CD8-positive, alpha-beta memory T cell (primary cell): ENCODE results near the gene CEP19. TPM values are rescaled to one million over a fixed set of nuclear protein-coding genes. Genes with fewer than 3 reads are reported as not detected.
A peak's percentile ranks its signal among the peaks of the same experiment; 100 is the strongest.

ENCODE experiments used
- CTCF ChIA-PET: fragments of 350-600 bp; sonication (Branson Sonifier 250); formaldehyde crosslinking; loops from one replicate; lab custom pipeline; 2021; ENCODE audit warnings: antibody characterized with exemption; lab: Charles Lee
- POLR2A ChIA-PET: fragments of 350-600 bp; sonication (Branson Sonifier 250); formaldehyde crosslinking; loops from one replicate; lab custom pipeline; 2021; ENCODE audit warnings: antibody characterized with exemption; lab: Charles Lee
- DNase-seq, 5 donors: peaks; one replicate each; pipeline versions ENCODE4 v3.0.0 to v3.0.0-alpha.2; 2020 to 2022; ENCODE audit warnings: mixed read lengths in 1 of 5
- H3K27ac ChIP-seq: one replicate; pipeline ENCODE4 v1.7.0; 2013; ENCODE audit warnings: low read depth, mild to moderate bottlenecking, low read length, moderate library complexity
- H3K27me3 ChIP-seq: 2 replicates; pipeline ENCODE4 v1.7.0; 2013; ENCODE audit warnings: low read length, mild to moderate bottlenecking; ENCODE audit not compliant: insufficient read depth, poor library complexity, severe bottlenecking
- H3K36me3 ChIP-seq: 2 replicates; pipeline ENCODE4 v1.7.0; 2013; ENCODE audit warnings: mild to moderate bottlenecking, low read length, moderate library complexity; ENCODE audit not compliant: insufficient read depth
- H3K4me1 ChIP-seq: 2 replicates; pipeline ENCODE4 v1.7.0; 2013; ENCODE audit warnings: mild to moderate bottlenecking, low read length, moderate library complexity; ENCODE audit not compliant: insufficient read depth
- H3K4me3 ChIP-seq: 2 replicates; pipeline ENCODE4 v1.7.0; 2013; ENCODE audit warnings: mild to moderate bottlenecking, low read length
- H3K9me3 ChIP-seq: 2 replicates; pipeline ENCODE4 v1.7.0; 2013; ENCODE audit warnings: mild to moderate bottlenecking, low read length
- H3K27ac Mint-ChIP-seq, 8 donors: one replicate each; pipeline ENCODE4 v1.8.0; 2020 to 2021; ENCODE audit warnings: mixed read lengths in 8 of 8, mild to moderate bottlenecking in 6 of 8, inconsistent platforms in 3 of 8, moderate library complexity in 3 of 8
- H3K27me3 Mint-ChIP-seq, 2 donors: one replicate each; pipeline ENCODE4 v1.8.0; 2020 to 2021; ENCODE audit warnings: mixed read lengths in 2 of 2, mild to moderate bottlenecking in 1 of 2, moderate library complexity in 1 of 2
- H3K36me3 Mint-ChIP-seq, 3 donors: one replicate each; pipeline ENCODE4 v1.8.0; 2020 to 2021; ENCODE audit warnings: mixed read lengths in 3 of 3, inconsistent platforms in 1 of 3, mild to moderate bottlenecking in 1 of 3
- H3K4me1 Mint-ChIP-seq, 3 donors: one replicate each; pipeline ENCODE4 v1.8.0; 2020 to 2021; ENCODE audit warnings: mixed read lengths in 3 of 3, inconsistent platforms in 1 of 3, mild to moderate bottlenecking in 1 of 3
- H3K4me3 Mint-ChIP-seq, 7 donors: one replicate each; pipeline ENCODE4 v1.8.0; 2020 to 2021; ENCODE audit warnings: mixed read lengths in 7 of 7, mild to moderate bottlenecking in 6 of 7, moderate library complexity in 4 of 7, inconsistent platforms in 2 of 7
- H3K9me3 Mint-ChIP-seq, 5 donors: one replicate each; pipeline ENCODE4 v1.8.0; 2020 to 2022; ENCODE audit warnings: mixed read lengths in 5 of 5, mild to moderate bottlenecking in 3 of 5, moderate library complexity in 2 of 5, inconsistent platforms in 1 of 5
- polyA plus RNA-seq: library from polyadenylated mRNA; unstranded; fragments of 300-500 nt; fragmentation: Illumina TruSeq; gene quantifications from one replicate; pipeline ENCODE4 v1.2.3, GENCODE V29; 2021
- total RNA-seq, 2 experiments: library from RNA; stranded (reverse); gene quantifications; one replicate each; pipeline ENCODE4 v1.2.3, GENCODE V29; 2021

CEP19 gene
- total and polyA plus RNA-seq, 3 experiments from 2014 or later, result 7.3 to 7.4 (median 7.4) TPM

DNA sequence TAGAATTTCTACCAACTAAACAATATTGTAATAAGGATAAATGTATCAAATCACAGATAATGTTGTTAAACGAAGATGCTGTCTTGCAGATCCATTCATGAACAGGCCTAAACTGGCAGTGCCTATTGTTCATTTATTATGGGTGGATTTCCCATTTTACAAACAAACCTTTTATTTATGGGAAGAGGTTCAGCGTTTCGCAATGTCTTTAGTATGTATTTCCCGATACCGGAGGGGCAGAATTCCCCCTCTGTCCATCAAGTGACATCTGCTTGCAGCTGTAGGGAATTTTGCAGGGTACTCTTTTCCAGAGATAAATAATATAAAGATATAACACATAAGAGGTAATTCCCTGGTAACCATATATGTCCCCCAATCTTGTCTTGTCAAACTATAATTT, 5.7 kb downstream of the CEP19 start:
- Mint-ChIP-seq H3K4me1 (peaks cover 5 to 13% (median 7%) of the 10 kb centered on the region in 3 donors), H3K4me3 (no peak overlapping the region), H3K9me3 (no peaks in the 10 kb centered on the region), H3K27me3 (peaks cover 0 to 2% of the 10 kb centered on the region in 2 donors), H3K36me3 (peaks cover 0 to 6% (median 3%) of the 10 kb centered on the region in 3 donors), H3K27ac (no peak overlapping the region)
- H3K9me3 ChIP-seq, result no peaks in the 10 kb centered on the region
- H3K4me1 ChIP-seq, result peaks cover 6% of the 10 kb centered on the region
- ChIA-PET POLR2A (interaction anchor here (0.6 kb wide), 1 partner anchor 12 kb away, joined by 3 read pairs; no protein-coding TSS in a partner anchor), CTCF (no interaction called here)
- H3K36me3 ChIP-seq, result no peaks in the 10 kb centered on the region
- no peak for DNase-seq
- H3K27ac ChIP-seq, result no peak overlapping the region
- no peaks in the 10 kb centered on the region for H3K27me3 ChIP-seq
- no peak overlapping the region for H3K4me3 ChIP-seq

- Mint-ChIP-seq H3K9me3 (no peaks in the 10 kb centered on the region), H3K27ac (no peak overlapping the region), H3K27me3 (peaks cover 0 to 2% of the 10 kb centered on the region in 2 donors), H3K4me3 (no peak overlapping the region), H3K36me3 (peaks cover 0 to 1% (median 0%) of the 10 kb centered on the region in 3 donors), H3K4me1 (peaks cover 0 to 4% (median 0%) of the 10 kb centered on the region in 3 donors)
- POLR2A ChIA-PET, result no interaction called here
- no peak overlapping the region for H3K4me3 ChIP-seq
- H3K4me1 ChIP-seq, result no peaks in the 10 kb centered on the region
- DNase-seq, result no peak
- H3K27ac ChIP-seq, result no peak overlapping the region
- no peaks in the 10 kb centered on the region for H3K36me3 ChIP-seq
- H3K27me3 ChIP-seq, result no peaks in the 10 kb centered on the region
- CTCF ChIA-PET, result no interaction called here
- no peaks in the 10 kb centered on the region for H3K9me3 ChIP-seq
Observed at GRCh38 chr3:196700801-196701200, 11.2 kb downstream of the CEP19 start.

DNA sequence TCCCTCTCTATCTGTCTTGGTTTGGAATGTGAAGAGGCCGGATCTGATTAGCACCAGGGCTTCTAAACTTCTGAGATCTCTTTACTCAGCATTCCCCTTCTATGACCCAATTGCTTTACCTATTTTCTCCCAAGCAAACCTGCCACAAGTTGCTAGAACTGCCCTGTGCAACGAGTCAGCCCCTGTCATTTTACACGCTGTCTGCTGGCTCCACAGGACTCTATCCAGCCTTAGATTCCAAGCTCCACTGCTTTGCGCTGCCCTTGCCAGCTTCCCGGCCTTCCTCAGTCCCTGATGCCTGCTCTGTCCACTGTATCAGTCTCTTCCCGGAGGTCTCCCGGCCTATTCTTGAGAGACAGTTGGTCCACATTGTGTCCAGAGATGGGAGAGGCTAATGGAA, 12.3 kb downstream of the CEP19 start:
- Histone ChIP-seq H3K36me3 (no peaks in the 10 kb centered on the region), H3K4me3 (no peak overlapping the region), H3K27me3 (no peaks in the 10 kb centered on the region), H3K4me1 (peaks cover 5% of the 10 kb centered on the region), H3K9me3 (no peaks in the 10 kb centered on the region), H3K27ac (no peak overlapping the region)
- ChIA-PET POLR2A (no interaction called here), CTCF (no interaction called here)
- H3K27ac Mint-ChIP-seq, result peak overlapping the region in 2 of 8 donors; percentile 8 to 58
- peaks cover 0 to 1% (median 0%) of the 10 kb centered on the region in 3 donors for H3K36me3 Mint-ChIP-seq
- H3K9me3 Mint-ChIP-seq, result no peaks in the 10 kb centered on the region
- no peak for DNase-seq
- peaks cover 0 to 2% of the 10 kb centered on the region in 2 donors for H3K27me3 Mint-ChIP-seq
- peaks cover 0 to 5% (median 0%) of the 10 kb centered on the region in 3 donors for H3K4me1 Mint-ChIP-seq
- no peak overlapping the region for H3K4me3 Mint-ChIP-seq

DNA sequence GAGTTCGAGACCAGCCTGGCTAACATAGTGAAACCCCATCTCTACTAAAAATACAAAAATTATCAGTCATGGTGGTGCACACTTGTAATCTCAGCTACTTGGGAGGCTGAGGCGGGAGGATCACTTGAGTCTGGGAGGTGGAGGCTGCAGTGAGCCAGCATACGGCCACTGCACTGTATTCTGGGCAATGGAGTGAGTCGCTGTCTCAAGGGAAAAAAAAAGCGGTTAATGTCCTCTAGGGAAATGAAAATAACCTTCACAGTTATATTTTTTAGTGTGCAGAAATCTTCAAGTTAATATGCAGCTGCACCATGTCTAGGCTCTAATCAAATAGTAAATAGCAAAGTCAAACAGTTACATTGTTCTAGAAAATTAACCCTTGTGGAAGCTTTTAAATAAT, 14.8 kb downstream of the CEP19 start:
- POLR2A ChIA-PET, result no interaction called here

GRCh38 chr3:196695849-196696226, 16.2 kb downstream of the CEP19 start:
- no peak overlapping the region for H3K27ac ChIP-seq
- H3K4me1 ChIP-seq, result peaks cover 5% of the 10 kb centered on the region
- DNase-seq, result no peak
- Mint-ChIP-seq H3K36me3 (peaks cover 0 to 1% (median 0%) of the 10 kb centered on the region in 3 donors), H3K4me1 (peaks cover 0 to 7% (median 2%) of the 10 kb centered on the region in 3 donors), H3K27me3 (no peaks in the 10 kb centered on the region), H3K9me3 (no peaks in the 10 kb centered on the region), H3K4me3 (peak overlapping the region in 1 of 7 donors; percentile 54), H3K27ac (peak overlapping the region in 6 of 8 donors; percentile 58 to 91 (median 72))
- no peaks in the 10 kb centered on the region for H3K27me3 ChIP-seq
- CTCF ChIA-PET, result interaction anchor here (0.6 to 2.1 kb wide), 2 partner anchors 11 to 917 kb away, joined by 3 to 8 read pairs; no protein-coding TSS in a partner anchor
- no peak overlapping the region for H3K4me3 ChIP-seq
- POLR2A ChIA-PET, result no interaction called here
- no peaks in the 10 kb centered on the region for H3K36me3 ChIP-seq
- H3K9me3 ChIP-seq, result no peaks in the 10 kb centered on the region

More for the DNA sequence above, 14.8 kb downstream of the CEP19 start:
- H3K9me3 Mint-ChIP-seq, result no peaks in the 10 kb centered on the region
- no peak overlapping the region for H3K4me3 Mint-ChIP-seq
- no peaks in the 10 kb centered on the region for H3K27me3 ChIP-seq
- no peak overlapping the region for H3K4me3 ChIP-seq
- peaks cover 0 to 1% (median 0%) of the 10 kb centered on the region in 3 donors for H3K36me3 Mint-ChIP-seq
- H3K36me3 ChIP-seq, result no peaks in the 10 kb centered on the region
- H3K9me3 ChIP-seq, result no peaks in the 10 kb centered on the region
- no peaks in the 10 kb centered on the region for H3K27me3 Mint-ChIP-seq
- peaks cover 5% of the 10 kb centered on the region for H3K4me1 ChIP-seq
- H3K4me1 Mint-ChIP-seq, result peaks cover 0 to 7% (median 2%) of the 10 kb centered on the region in 3 donors
- DNase-seq, result no peak
- H3K27ac Mint-ChIP-seq, result peak overlapping the region in 1 of 8 donors; percentile 6
- no peak overlapping the region for H3K27ac ChIP-seq
- CTCF ChIA-PET, result interaction anchor here (2.1 kb wide), 1 partner anchor 12 kb away, joined by 8 read pairs; no protein-coding TSS in a partner anchor

- DNase-seq, result no peak
- POLR2A ChIA-PET, result no interaction called here
Observed at GRCh38 chr3:196694941-196695848, 16.9 kb downstream of the CEP19 start.

DNA sequence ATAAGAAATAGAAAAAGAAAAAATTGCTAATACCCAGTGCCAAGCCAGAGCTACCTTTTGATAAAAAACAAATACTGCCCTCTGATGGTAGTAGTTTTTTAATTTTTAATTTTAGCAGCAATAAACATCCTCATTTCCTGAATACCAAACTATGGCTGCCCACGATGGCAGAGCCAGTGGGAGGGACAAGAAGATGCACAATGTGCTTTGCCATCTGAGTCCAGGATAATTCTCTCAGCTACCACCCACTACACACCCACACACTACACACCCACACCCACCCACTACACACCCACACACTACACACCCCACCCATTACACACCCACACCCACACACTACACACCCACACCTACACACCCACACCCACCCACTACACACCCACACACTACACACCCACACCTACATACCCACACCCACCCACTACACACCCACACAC, 17.8 kb downstream of the CEP19 start:
- no peak overlapping the region for H3K27ac ChIP-seq
- no peaks in the 10 kb centered on the region for H3K9me3 ChIP-seq
- peaks cover 0 to 1% (median 0%) of the 10 kb centered on the region in 3 donors for H3K36me3 Mint-ChIP-seq
- peaks cover 5% of the 10 kb centered on the region for H3K4me1 ChIP-seq
- no peaks in the 10 kb centered on the region for H3K36me3 ChIP-seq
- H3K27ac Mint-ChIP-seq, result peak overlapping the region in 3 of 8 donors; percentile 38 to 70 (median 57)
- POLR2A ChIA-PET, result interaction anchor here (0.6 to 0.7 kb wide), 2 partner anchors 12 to 76 kb away, joined by 3 to 5 read pairs; no protein-coding TSS in a partner anchor
- no peaks in the 10 kb centered on the region for H3K27me3 Mint-ChIP-seq
- DNase-seq, result peak in 4 of 5 donors; percentile 6 to 54 (median 24)
- no peak overlapping the region for H3K4me3 Mint-ChIP-seq
- peaks cover 0 to 7% (median 2%) of the 10 kb centered on the region in 3 donors for H3K4me1 Mint-ChIP-seq
- H3K9me3 Mint-ChIP-seq, result no peaks in the 10 kb centered on the region
- CTCF ChIA-PET, result interaction anchor here (0.7 to 1.2 kb wide), 5 partner anchors 10 to 165 kb away, joined by 3 to 6 read pairs (median 4); no protein-coding TSS in a partner anchor
- H3K27me3 ChIP-seq, result no peaks in the 10 kb centered on the region
- H3K4me3 ChIP-seq, result no peak overlapping the region

More at GRCh38 chr3:196694941-196695848, 16.9 kb downstream of the CEP19 start:
- H3K4me3 ChIP-seq, result no peak overlapping the region
- peaks cover 0 to 7% (median 2%) of the 10 kb centered on the region in 3 donors for H3K4me1 Mint-ChIP-seq
- H3K27ac Mint-ChIP-seq, result peak overlapping the region in 4 of 8 donors; percentile 58 to 91 (median 72)
- no peaks in the 10 kb centered on the region for H3K27me3 ChIP-seq
- H3K27me3 Mint-ChIP-seq, result no peaks in the 10 kb centered on the region
- H3K9me3 ChIP-seq, result no peaks in the 10 kb centered on the region
- CTCF ChIA-PET, result interaction anchor here (0.6 to 2.1 kb wide), 2 partner anchors 10 to 918 kb away, joined by 3 to 8 read pairs; no protein-coding TSS in a partner anchor
- H3K36me3 ChIP-seq, result no peaks in the 10 kb centered on the region
- H3K4me3 Mint-ChIP-seq, result no peak overlapping the region
- no peaks in the 10 kb centered on the region for H3K9me3 Mint-ChIP-seq
- peaks cover 0 to 1% (median 0%) of the 10 kb centered on the region in 3 donors for H3K36me3 Mint-ChIP-seq
- peaks cover 5% of the 10 kb centered on the region for H3K4me1 ChIP-seq
- H3K27ac ChIP-seq, result no peak overlapping the region
